B cell (primary cell): ENCODE measurements around the gene SCARB2. TPM values are rescaled to one million over a fixed set of nuclear protein-coding genes. Genes with fewer than 3 reads are reported as not detected.

Experiments
- ATAC-seq: fragments of 200-7000 bp; cut with Tn5 transposase; one replicate; pipeline ENCODE4 v1.10.0; 2021; ENCODE audit warnings: low read depth, mild to moderate bottlenecking, moderate number of reproducible peaks, moderate library complexity
- CTCF ChIA-PET: fragments of 350-600 bp; sonication (Branson Sonifier 250); formaldehyde crosslinking; loops from one replicate; lab custom pipeline; 2021; ENCODE audit warnings: antibody characterized with exemption, inconsistent platforms; lab: Charles Lee
- POLR2A ChIA-PET: fragments of 350-600 bp; sonication (Branson Sonifier 250); formaldehyde crosslinking; loops from one replicate; lab custom pipeline; 2021; ENCODE audit warnings: antibody characterized with exemption; lab: Charles Lee
- DNase-seq: peaks from one replicate; pipeline ENCODE4 v3.0.0; 2013
- H2AFZ ChIP-seq: 2 replicates; pipeline ENCODE4 v1.6.1; 2012; ENCODE audit warnings: mild to moderate bottlenecking, low read depth, low read length; ENCODE audit not compliant: insufficient read depth, poor library complexity, severe bottlenecking
- H3K27ac ChIP-seq, 2 donors: 1 replicate in 1 of 2; 2 replicates in 1 of 2; pipeline ENCODE4 v1.5.1; 2012 to 2013; ENCODE audit warnings: low read length in 2 of 2, mild to moderate bottlenecking in 2 of 2, moderate library complexity in 1 of 2
- H3K27me3 ChIP-seq, 4 experiments: fragments of 200-600 bp in 1 of 4; sonication (generic) in 1 of 4; replicated peaks in 1 of 4; 1 replicate in 2 of 4; 2 replicates in 2 of 4; pipeline versions ENCODE4 v1.6.1 to v1.7.0; 2013 to 2016; ENCODE audit warnings: low read length in 3 of 4, mild to moderate bottlenecking in 2 of 4, mixed read lengths in 1 of 4, moderate library complexity in 1 of 4; ENCODE audit not compliant: insufficient read depth in 4 of 4, control insufficient read depth in 3 of 4; ENCODE audit errors: control extremely low read depth in 1 of 4
- H3K36me3 ChIP-seq, 2 experiments: replicated peaks in 1 of 2; 1 replicate in 1 of 2; 2 replicates in 1 of 2; pipeline versions ENCODE4 v1.6.1 to v1.7.1; 2013; ENCODE audit warnings: low read length in 1 of 2; ENCODE audit not compliant: insufficient read depth in 2 of 2, control insufficient read depth in 1 of 2; ENCODE audit errors: control extremely low read depth in 1 of 2, extremely low read depth in 1 of 2
- H3K4me1 ChIP-seq, 2 donors: fragments of 200-600 bp in 1 of 2; sonication (generic) in 1 of 2; 1 replicate in 1 of 2; 2 replicates in 1 of 2; pipeline versions ENCODE4 v1.5.1 to v1.6.1; 2013 to 2017; ENCODE audit warnings: low read length in 2 of 2; ENCODE audit not compliant: control insufficient read depth in 2 of 2, insufficient read depth in 2 of 2
- H3K4me2 ChIP-seq: replicated peaks from 2 replicates; pipeline ENCODE3; 2012; ENCODE audit warnings: mild to moderate bottlenecking, low read depth, low read length; ENCODE audit not compliant: poor library complexity, severe bottlenecking
- H3K4me3 ChIP-seq, 5 experiments: fragments of 200-600 bp in 1 of 5; sonication (generic) in 1 of 5; 1 replicate in 3 of 5; 2 replicates in 2 of 5; pipeline versions ENCODE4 v1.5.1 to v1.7.0; 2011 to 2016; ENCODE audit warnings: low read length in 4 of 5, mild to moderate bottlenecking in 4 of 5, low read depth in 2 of 5, control low read depth in 1 of 5, moderate library complexity in 1 of 5; ENCODE audit not compliant: insufficient read depth in 1 of 5; ENCODE audit errors: control extremely low read depth in 1 of 5, extremely low read depth in 1 of 5
- H3K79me2 ChIP-seq: fragments of 200-600 bp; sonication (generic); one replicate; pipeline ENCODE4 v1.6.0; 2016; ENCODE audit warnings: low read length; ENCODE audit not compliant: control insufficient read depth, insufficient read depth
- H3K9ac ChIP-seq: fragments of 200-600 bp; sonication (generic); 2 replicates; pipeline ENCODE4 v1.6.1; 2017; ENCODE audit warnings: mild to moderate bottlenecking, low read length, moderate library complexity
- H3K9me3 ChIP-seq, 3 donors: one replicate each; pipeline versions ENCODE4 v1.6.1 to v1.7.1; 2013; ENCODE audit warnings: low read length in 2 of 3; ENCODE audit not compliant: control insufficient read depth in 2 of 3, insufficient read depth in 1 of 3; ENCODE audit errors: control extremely low read depth in 1 of 3
- H4K20me1 ChIP-seq: 2 replicates; pipeline ENCODE4 v1.6.0; 2012; ENCODE audit warnings: mild to moderate bottlenecking, low read length; ENCODE audit not compliant: insufficient read depth, control insufficient read depth, poor library complexity, severe bottlenecking
- H3K27ac Mint-ChIP-seq: one replicate; pipeline ENCODE4 v1.8.0; 2021; ENCODE audit warnings: mixed read lengths
- H3K27me3 Mint-ChIP-seq: one replicate; pipeline ENCODE4 v1.8.0; 2021; ENCODE audit warnings: mixed read lengths
- H3K4me1 Mint-ChIP-seq: one replicate; pipeline ENCODE4 v1.8.0; 2021; ENCODE audit warnings: mixed read lengths
- H3K4me3 Mint-ChIP-seq: one replicate; pipeline ENCODE4 v1.8.0; 2021; ENCODE audit warnings: mixed read lengths
- H3K9me3 Mint-ChIP-seq: one replicate; pipeline ENCODE4 v1.8.0; 2022; ENCODE audit warnings: mixed read lengths; ENCODE audit not compliant: insufficient read depth
- EZH2 ChIP-seq: IDR thresholded peaks from 2 replicates; pipeline ENCODE4 v1.6.1; 2012; ENCODE audit warnings: borderline replicate concordance, low read depth, mild to moderate bottlenecking, moderate library complexity, low read length; ENCODE audit not compliant: insufficient read depth, poor library complexity, severe bottlenecking
- WGBS: methylation state at CpG from one replicate; pipeline ENCODE4 v1.1.5; 2013; ENCODE audit warnings: missing lambda C conversion rate; ENCODE audit not compliant: insufficient coverage; 5-methylcytosine and 5-hydroxymethylcytosine counted together
- intact Hi-C: fragments of 100-400 bp; cut with micrococcal nuclease; formaldehyde crosslinking; loops from one replicate; pipeline ENCODE4 v1.10.0; 2022
- polyA plus RNA-seq: library from polyadenylated mRNA; depleted of rRNA; stranded (reverse); fragments of >200 nt; gene quantifications from 2 replicates; pipeline ENCODE4 v1.2.3, GENCODE V29; 2012
- total RNA-seq, 2 donors: library from RNA; stranded (reverse); fragments of 120-200 nt in 1 of 2; gene quantifications; 1 replicate in 1 of 2; 2 replicates in 1 of 2; pipeline versions ENCODE4 v1.2.3 to v1.2.4, GENCODE V29; 2013 to 2022
- TF ChIP-seq, protein P1 (sequence below): fragments of 200-600 bp; IDR thresholded peaks from one replicate; pipeline ENCODE4 v1.8.0; 2022; ENCODE audit warnings: antibody characterized with exemption, mild to moderate bottlenecking

Gene SCARB2
- total and polyA plus RNA-seq, 2 donors (not counting 1 experiment from before 2014, with no cell fraction given), result 7.8 to 30.3 TPM

DNA sequence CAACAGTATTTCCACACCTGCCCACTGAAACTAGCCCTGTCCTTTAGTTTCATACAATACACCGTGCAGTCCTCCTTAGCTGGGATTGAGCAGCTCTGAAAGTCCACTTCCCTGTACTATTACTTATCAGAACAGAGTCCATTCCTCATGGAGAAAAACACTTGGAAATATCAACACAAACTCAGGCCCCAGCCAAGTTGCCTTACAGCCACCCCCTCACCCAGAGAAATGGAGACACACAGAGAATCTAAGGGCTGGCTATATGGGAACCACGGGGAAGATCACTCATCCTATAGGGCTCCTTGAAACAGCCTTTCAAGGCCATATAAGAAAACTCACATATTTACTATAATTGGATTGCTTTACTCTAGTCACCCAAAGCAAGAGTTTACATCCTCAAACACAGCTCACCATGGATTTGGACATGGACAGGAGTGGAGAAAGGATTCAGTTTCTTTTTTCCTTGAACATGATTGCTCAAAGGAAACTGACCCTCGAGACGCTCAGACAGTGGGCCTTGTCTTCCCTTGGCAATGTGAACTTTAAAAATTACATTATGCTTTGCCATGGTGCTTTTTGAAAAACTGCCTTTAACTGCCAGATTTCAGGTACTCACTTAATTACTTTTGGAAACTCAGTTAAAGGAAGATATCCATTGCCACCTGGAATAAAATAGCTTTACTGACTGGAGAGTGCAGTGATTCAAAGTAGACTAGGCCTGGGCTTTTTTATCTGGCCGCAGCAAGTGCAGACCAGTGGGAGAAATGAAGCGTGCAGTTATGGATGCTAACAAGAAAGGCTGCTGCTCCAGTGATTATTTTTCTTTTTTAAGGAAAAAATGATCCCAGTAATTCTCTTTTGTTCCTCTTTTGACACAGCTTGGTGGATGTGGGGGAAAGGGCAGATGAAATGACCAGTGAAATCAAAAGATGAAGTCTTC, 1.6 kb downstream of the SCARB2 start:
- Histone ChIP-seq H3K27me3 (no peaks in the 10 kb centered on the region), H3K4me3 (no peak overlapping the region), H3K4me2 (peak overlapping the region; percentile 72), H3K79me2 (peaks cover 47% of the 10 kb centered on the region), H4K20me1 (peaks cover 7% of the 10 kb centered on the region), H3K4me1 (peaks cover 51 to 52% of the 10 kb centered on the region in 2 donors), H3K9ac (no peak overlapping the region), H3K27ac (peak overlapping the region; percentile 80 to 85), H3K9me3 (no peaks in the 10 kb centered on the region), H2AFZ (peak overlapping the region; percentile 81), H3K36me3 (no peaks in the 10 kb centered on the region)
- Mint-ChIP-seq H3K27me3 (no peaks in the 10 kb centered on the region), H3K27ac (peak overlapping the region; percentile 88), H3K4me1 (peaks cover 54% of the 10 kb centered on the region), H3K4me3 (peak overlapping the region; percentile 89), H3K9me3 (no peaks in the 10 kb centered on the region)
- POLR2A ChIA-PET, result no interaction called here
- no peak for DNase-seq
- ATAC-seq, result no peak
- CTCF ChIA-PET, result interaction anchor here (1.3 to 4.2 kb wide), 3 partner anchors 12 to 40 kb away, joined by 3 to 26 read pairs (median 10); no protein-coding TSS in a partner anchor
- intact Hi-C loops, result loop anchor here (2.0 to 10.0 kb wide), 3 partner anchors 220 to 983 kb away; partner anchors contain the start of gene SDAD1
- TF ChIP-seq, protein P1, sequence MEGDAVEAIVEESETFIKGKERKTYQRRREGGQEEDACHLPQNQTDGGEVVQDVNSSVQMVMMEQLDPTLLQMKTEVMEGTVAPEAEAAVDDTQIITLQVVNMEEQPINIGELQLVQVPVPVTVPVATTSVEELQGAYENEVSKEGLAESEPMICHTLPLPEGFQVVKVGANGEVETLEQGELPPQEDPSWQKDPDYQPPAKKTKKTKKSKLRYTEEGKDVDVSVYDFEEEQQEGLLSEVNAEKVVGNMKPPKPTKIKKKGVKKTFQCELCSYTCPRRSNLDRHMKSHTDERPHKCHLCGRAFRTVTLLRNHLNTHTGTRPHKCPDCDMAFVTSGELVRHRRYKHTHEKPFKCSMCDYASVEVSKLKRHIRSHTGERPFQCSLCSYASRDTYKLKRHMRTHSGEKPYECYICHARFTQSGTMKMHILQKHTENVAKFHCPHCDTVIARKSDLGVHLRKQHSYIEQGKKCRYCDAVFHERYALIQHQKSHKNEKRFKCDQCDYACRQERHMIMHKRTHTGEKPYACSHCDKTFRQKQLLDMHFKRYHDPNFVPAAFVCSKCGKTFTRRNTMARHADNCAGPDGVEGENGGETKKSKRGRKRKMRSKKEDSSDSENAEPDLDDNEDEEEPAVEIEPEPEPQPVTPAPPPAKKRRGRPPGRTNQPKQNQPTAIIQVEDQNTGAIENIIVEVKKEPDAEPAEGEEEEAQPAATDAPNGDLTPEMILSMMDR, result no peak
- TF ChIP-seq EZH2, result no peak
- 77% methylated on average over 4 of the region's 6 CpGs for WGBS
